Left ventricle myocardium inferior (tissue), 1 donor: ENCODE results near the gene AATK. TPM values are rescaled to one million over a fixed set of nuclear protein-coding genes. Genes with fewer than 3 reads are reported as not detected.

Experiments
- DNase-seq: peaks from one replicate; pipeline ENCODE4 v3.0.0-alpha.2; 2020
- H3K27ac ChIP-seq: fragments of 200-600 bp; replicated peaks from 2 replicates; pipeline ENCODE4 v1.8.0; 2021
- H3K27me3 ChIP-seq: fragments of 200-600 bp; 2 replicates; pipeline ENCODE4 v1.8.0; 2021; ENCODE audit warnings: low read depth
- H3K36me3 ChIP-seq: fragments of 200-600 bp; 2 replicates; pipeline ENCODE4 v1.8.0; 2021
- H3K4me1 ChIP-seq: fragments of 200-600 bp; 2 replicates; pipeline ENCODE4 v1.8.0; 2021
- H3K4me3 ChIP-seq: fragments of 200-600 bp; 2 replicates; pipeline ENCODE4 v1.8.0; 2021; ENCODE audit warnings: mild to moderate bottlenecking, moderate library complexity
- H3K9me3 ChIP-seq: fragments of 200-600 bp; replicated peaks from 2 replicates; pipeline ENCODE4 v1.8.0; 2021
- intact Hi-C: fragments of 100-400 bp; cut with micrococcal nuclease; formaldehyde crosslinking; loops from one replicate; pipeline ENCODE4 v1.11.0; 2022
- total RNA-seq: library from RNA; stranded (reverse); fragmentation: NEBNext Ultra II Directional; extraction: Animal tissue kit (Norgen Biotek cat#: 25700); gene quantifications from one replicate; pipeline ENCODE4 v1.2.1, GENCODE V29; 2021
- TF ChIP-seq, protein P1 (sequence below): fragments of 200-600 bp; IDR thresholded peaks from 2 replicates; pipeline ENCODE4 v1.8.0; 2021; ENCODE audit warnings: antibody characterized with exemption, mild to moderate bottlenecking, borderline replicate concordance
- donor health status: DM: no; HTN: yes; CAD: no; lungs with severe emphysema.

The AATK gene
- total RNA-seq, 1 donor from 2014 or later, result 2.3 TPM

DNA sequence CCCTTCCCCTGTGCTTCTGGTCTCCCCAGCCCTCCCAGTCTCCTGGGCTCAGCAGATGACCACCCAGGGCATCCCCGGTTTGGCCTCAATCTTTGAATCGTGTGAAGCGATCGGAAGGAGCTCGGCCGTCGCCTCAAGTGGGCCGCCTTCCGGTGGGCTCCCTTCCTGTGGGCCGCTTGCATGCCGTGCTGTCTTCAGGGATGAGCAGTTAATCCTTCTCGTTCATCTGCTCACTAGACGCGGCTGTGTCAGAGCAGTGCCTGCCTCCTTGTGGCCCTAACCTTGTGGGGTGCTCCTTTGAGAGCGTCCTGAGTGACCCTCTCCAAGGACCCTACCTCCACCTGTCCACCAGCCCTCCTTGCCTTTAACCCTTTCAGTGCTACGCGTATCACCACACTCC lies 90.7 kb downstream of the AATK start:
- peaks cover 10% of the 10 kb centered on the region for H3K36me3 ChIP-seq
- intact Hi-C loops, result no loop called here
- TF ChIP-seq, protein P1, sequence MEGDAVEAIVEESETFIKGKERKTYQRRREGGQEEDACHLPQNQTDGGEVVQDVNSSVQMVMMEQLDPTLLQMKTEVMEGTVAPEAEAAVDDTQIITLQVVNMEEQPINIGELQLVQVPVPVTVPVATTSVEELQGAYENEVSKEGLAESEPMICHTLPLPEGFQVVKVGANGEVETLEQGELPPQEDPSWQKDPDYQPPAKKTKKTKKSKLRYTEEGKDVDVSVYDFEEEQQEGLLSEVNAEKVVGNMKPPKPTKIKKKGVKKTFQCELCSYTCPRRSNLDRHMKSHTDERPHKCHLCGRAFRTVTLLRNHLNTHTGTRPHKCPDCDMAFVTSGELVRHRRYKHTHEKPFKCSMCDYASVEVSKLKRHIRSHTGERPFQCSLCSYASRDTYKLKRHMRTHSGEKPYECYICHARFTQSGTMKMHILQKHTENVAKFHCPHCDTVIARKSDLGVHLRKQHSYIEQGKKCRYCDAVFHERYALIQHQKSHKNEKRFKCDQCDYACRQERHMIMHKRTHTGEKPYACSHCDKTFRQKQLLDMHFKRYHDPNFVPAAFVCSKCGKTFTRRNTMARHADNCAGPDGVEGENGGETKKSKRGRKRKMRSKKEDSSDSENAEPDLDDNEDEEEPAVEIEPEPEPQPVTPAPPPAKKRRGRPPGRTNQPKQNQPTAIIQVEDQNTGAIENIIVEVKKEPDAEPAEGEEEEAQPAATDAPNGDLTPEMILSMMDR, result no peak

DNA sequence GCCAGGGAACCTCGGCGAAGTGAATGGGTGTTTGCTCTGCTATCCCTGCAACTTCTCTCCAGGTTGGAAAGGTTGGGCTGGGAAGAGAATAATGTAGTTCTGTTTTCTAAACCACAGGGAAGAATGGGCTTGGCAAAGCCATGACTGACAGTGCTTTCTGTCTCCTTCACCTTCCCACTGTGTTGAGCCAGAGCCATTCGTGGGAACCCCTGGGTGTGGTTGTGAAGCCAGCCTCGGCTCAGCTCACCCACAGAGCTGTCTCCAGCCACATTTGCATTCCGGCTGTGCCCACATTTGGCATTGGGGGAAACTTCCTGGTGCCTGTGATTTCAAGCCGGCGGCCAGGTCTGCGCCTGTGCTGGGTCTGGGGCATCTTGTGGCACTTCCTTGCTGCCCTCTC lies 91.1 kb downstream of the AATK start:
- H3K36me3 ChIP-seq, result peaks cover 10% of the 10 kb centered on the region
- no peaks in the 10 kb centered on the region for H3K27me3 ChIP-seq
- no peaks in the 10 kb centered on the region for H3K9me3 ChIP-seq
- no peak overlapping the region for H3K4me3 ChIP-seq
- no peak for DNase-seq
- peaks cover under 1% of the 10 kb centered on the region for H3K4me1 ChIP-seq
- TF ChIP-seq, protein P1, result no peak
- intact Hi-C loops, result no loop called here
- H3K27ac ChIP-seq, result no peak overlapping the region

More for the DNA sequence above, 90.7 kb downstream of the AATK start:
- Histone ChIP-seq H3K9me3 (no peaks in the 10 kb centered on the region), H3K4me3 (no peak overlapping the region), H3K4me1 (peaks cover 5% of the 10 kb centered on the region), H3K27me3 (no peaks in the 10 kb centered on the region), H3K27ac (no peak overlapping the region)
- no peak for DNase-seq

DNA sequence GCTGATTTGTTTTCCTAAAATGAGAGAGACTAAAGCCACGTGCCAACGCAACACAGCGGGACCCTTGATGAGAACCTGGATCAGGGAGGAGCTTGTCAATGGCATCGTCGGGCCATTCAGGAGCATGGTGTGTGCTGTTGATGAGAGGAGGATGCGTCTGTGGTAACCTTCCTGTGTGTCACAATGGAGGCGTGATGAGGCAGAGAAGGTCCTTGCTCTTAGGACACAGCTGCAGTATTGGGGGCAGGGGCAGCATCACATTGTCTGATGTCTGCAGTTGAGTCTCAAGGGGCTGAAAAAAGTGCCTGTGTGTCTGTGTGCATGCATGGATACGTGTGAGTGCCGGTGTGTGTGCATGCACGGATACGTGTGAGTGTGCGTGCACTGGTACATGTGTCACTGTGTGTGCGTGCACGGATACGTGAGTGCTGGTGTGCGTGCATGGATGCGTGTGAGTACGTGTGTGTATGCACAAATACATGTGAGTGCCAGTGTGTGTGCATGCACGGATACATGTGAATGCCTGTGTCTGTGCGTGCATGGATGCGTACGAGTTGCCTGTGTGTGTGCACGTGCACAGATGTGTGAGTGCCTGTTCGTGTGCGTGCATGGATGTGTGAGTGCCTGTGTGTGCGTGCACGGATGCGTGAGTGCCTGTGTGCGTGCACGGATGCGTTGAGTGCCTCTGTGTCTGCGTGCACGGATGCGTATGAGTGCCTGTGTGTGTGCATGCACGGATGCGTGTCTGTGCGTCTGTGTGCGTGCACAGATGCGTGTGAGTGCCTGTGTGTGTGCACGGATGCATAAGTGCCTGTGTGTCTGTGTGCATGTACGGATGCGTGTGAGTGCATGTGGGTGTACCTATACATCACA lies 91.8 kb downstream of the AATK start:
- Histone ChIP-seq H3K27me3 (no peaks in the 10 kb centered on the region), H3K27ac (no peak overlapping the region), H3K9me3 (no peaks in the 10 kb centered on the region), H3K36me3 (peaks cover 10% of the 10 kb centered on the region), H3K4me3 (no peak overlapping the region), H3K4me1 (peaks cover 4% of the 10 kb centered on the region)
- intact Hi-C loops, result no loop called here
- DNase-seq, result no peak
- TF ChIP-seq, protein P1, result no peak

DNA sequence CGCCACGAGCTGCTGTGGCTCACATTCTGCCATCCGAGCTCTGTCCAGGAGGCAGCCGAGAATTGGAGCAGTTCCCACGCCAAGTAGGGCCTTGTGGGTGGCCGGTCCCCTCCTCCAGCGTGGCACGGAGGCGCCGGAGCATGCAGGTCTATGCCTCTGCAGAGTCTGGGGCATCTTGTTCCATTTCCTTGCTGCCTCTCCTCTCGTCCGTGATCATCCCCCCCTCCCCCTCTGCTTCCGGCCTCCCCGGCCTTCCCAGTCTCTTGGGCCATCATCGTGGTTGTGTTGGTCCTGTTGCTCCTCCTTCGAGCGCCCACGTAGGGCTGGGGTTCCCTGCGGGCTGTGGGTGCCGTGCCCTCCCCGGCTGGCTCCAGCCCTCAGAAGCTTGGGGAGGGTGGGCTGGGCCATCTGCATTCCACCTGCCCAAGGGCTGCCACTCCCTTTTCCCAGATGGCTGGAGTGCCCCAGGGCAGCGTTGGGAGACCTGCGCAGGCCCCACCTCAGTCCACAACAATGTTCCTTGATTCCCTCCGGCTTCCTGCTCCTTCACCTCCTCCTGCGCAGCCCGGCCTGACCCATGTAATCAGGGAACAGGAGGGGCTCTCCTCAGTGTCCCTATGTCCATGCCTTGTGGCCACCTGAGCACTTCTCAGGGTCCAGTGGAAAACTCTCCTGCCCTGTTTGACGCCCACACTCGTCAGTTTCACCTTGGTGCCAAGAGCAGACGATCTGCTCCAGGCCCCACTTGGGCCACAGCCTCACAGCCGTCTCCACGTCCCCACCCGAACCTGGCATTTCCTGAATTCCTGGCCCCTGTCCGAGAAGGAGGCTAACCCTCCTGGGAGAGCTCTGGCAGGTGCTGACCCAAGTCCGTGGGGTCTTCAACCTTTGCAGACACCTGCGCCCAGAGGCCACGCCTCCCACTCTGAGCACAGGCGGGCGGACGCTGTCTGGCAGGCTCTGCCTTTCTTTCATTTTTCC lies 94.0 kb downstream of the AATK start:
- intact Hi-C loops, result no loop called here
- no peak for DNase-seq
- H3K36me3 ChIP-seq, result peaks cover 10% of the 10 kb centered on the region
- TF ChIP-seq, protein P1, result no peak
- H3K9me3 ChIP-seq, result no peaks in the 10 kb centered on the region
- H3K27ac ChIP-seq, result no peak overlapping the region
- peaks cover 23% of the 10 kb centered on the region for H3K4me1 ChIP-seq
- no peak overlapping the region for H3K4me3 ChIP-seq
- no peaks in the 10 kb centered on the region for H3K27me3 ChIP-seq

DNA sequence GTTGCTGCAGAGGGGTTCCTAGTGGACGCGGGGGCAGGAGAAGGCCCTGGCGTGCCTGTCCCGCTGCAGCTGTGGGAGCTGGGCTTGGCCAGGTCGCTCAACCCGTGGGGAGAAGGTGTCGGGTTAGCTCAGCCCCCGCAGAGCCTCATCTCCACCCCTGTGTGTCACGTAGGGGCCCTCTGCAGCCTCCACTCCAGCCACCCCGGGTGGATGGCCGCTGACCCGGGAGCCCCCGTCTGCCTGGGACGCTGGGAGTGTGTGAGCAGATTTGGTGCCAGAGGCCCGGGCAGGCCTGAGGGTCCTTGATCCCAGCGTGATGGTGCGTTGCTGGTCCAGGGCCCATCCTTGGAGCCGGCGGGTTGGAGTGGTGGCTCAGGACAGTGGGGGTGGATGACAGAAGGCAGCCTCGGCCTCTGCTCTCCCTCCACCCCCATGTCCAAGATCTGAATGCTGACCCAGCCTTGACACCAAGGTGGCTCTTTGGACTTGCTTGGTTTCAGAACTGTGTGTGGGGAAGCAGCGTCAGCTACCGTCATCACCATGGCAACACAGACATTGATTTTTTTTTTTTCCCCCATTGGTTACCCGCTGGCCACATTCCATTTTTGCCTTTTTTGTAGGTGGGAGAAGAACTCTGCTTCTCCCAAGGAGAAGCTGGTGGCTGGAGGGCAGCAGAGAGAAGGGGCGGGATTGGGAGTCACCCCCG lies 95.3 kb downstream of the AATK start:
- TF ChIP-seq, protein P1, result no peak
- intact Hi-C loops, result no loop called here
- Histone ChIP-seq H3K27ac (no peak overlapping the region), H3K36me3 (peaks cover 7% of the 10 kb centered on the region), H3K4me3 (no peak overlapping the region), H3K4me1 (peaks cover 29% of the 10 kb centered on the region), H3K27me3 (no peaks in the 10 kb centered on the region), H3K9me3 (no peaks in the 10 kb centered on the region)
- DNase-seq, result no peak
